Trophoblast cell (in vitro differentiated cells and primary cell): Measurements from ENCODE around the gene SMIM31.

ENCODE experiments used
- DNase-seq, 2 donors: peaks; one replicate each; pipeline ENCODE4 v3.0.0-alpha.2; 2016
- H2AFZ ChIP-seq: 2 replicates; pipeline ENCODE4 v1.6.1; 2013; ENCODE audit warnings: low read length, moderate library complexity, mild to moderate bottlenecking; ENCODE audit not compliant: insufficient read depth, poor library complexity
- H2AK5ac ChIP-seq: 2 replicates; pipeline ENCODE4 v1.6.1; 2013; ENCODE audit warnings: mild to moderate bottlenecking, low read length
- H2BK120ac ChIP-seq: 2 replicates; pipeline ENCODE4 v1.6.1; 2013; ENCODE audit warnings: low read length, mild to moderate bottlenecking, moderate library complexity; ENCODE audit not compliant: insufficient read depth, poor library complexity
- H2BK12ac ChIP-seq: 2 replicates; pipeline ENCODE4 v1.6.1; 2013; ENCODE audit warnings: mild to moderate bottlenecking, low read length, moderate library complexity
- H2BK5ac ChIP-seq: 2 replicates; pipeline ENCODE4 v1.6.1; 2013; ENCODE audit warnings: low read length, low read depth, moderate library complexity, mild to moderate bottlenecking; ENCODE audit not compliant: poor library complexity
- H3K14ac ChIP-seq: 2 replicates; pipeline ENCODE4 v1.6.1; 2013; ENCODE audit warnings: mild to moderate bottlenecking, low read length
- H3K18ac ChIP-seq: 2 replicates; pipeline ENCODE4 v1.6.1; 2013; ENCODE audit warnings: mild to moderate bottlenecking, low read length
- H3K23ac ChIP-seq: 2 replicates; pipeline ENCODE4 v1.6.1; 2013; ENCODE audit warnings: low read length
- H3K27ac ChIP-seq: 2 replicates; pipeline ENCODE4 v1.5.1; 2013; ENCODE audit warnings: low read depth, mild to moderate bottlenecking, inconsistent platforms, low read length, moderate library complexity
- H3K27me3 ChIP-seq: 2 replicates; pipeline ENCODE4 v1.6.1; 2013; ENCODE audit warnings: inconsistent platforms, mild to moderate bottlenecking, low read length, moderate library complexity; ENCODE audit not compliant: insufficient read depth
- H3K36me3 ChIP-seq, 2 experiments: 1 replicate in 1 of 2; 2 replicates in 1 of 2; pipeline ENCODE4 v1.6.1; 2013; ENCODE audit warnings: low read length in 2 of 2, mild to moderate bottlenecking in 2 of 2, moderate library complexity in 1 of 2; ENCODE audit not compliant: insufficient read depth in 2 of 2, control insufficient read depth in 1 of 2
- H3K4ac ChIP-seq: 2 replicates; pipeline ENCODE4 v1.6.1; 2013; ENCODE audit warnings: low read depth, mild to moderate bottlenecking, low read length, moderate library complexity
- H3K4me1 ChIP-seq, 2 experiments: 1 replicate in 1 of 2; 2 replicates in 1 of 2; pipeline ENCODE4 v1.6.1; 2013; ENCODE audit warnings: low read length in 2 of 2, mild to moderate bottlenecking in 2 of 2, moderate library complexity in 1 of 2; ENCODE audit not compliant: insufficient read depth in 2 of 2, control insufficient read depth in 1 of 2
- H3K4me2 ChIP-seq: 2 replicates; pipeline ENCODE4 v1.6.1; 2013; ENCODE audit warnings: inconsistent platforms, mild to moderate bottlenecking, low read length, moderate library complexity
- H3K4me3 ChIP-seq: 2 replicates; pipeline ENCODE4 v1.5.1; 2013; ENCODE audit warnings: mild to moderate bottlenecking, low read depth, low read length, inconsistent platforms
- H3K79me1 ChIP-seq: one replicate; pipeline ENCODE4 v1.6.1; 2013; ENCODE audit warnings: low read length
- H3K79me2 ChIP-seq: 2 replicates; pipeline ENCODE4 v1.6.1; 2013; ENCODE audit warnings: low read length, mild to moderate bottlenecking; ENCODE audit not compliant: control insufficient read depth, insufficient read depth, poor library complexity
- H3K9ac ChIP-seq: 2 replicates; pipeline ENCODE4 v1.6.1; 2013; ENCODE audit warnings: mild to moderate bottlenecking, low read length
- H3K9me3 ChIP-seq: 2 replicates; pipeline ENCODE4 v1.6.1; 2013; ENCODE audit warnings: low read depth, mild to moderate bottlenecking, control low read depth, inconsistent platforms, low read length; ENCODE audit not compliant: insufficient read depth
- H4K12ac ChIP-seq: 2 replicates; pipeline ENCODE4 v1.6.1; 2013; ENCODE audit warnings: low read depth, mild to moderate bottlenecking, low read length, moderate library complexity
- H4K8ac ChIP-seq: 2 replicates; pipeline ENCODE4 v1.6.1; 2013; ENCODE audit warnings: low read depth, mild to moderate bottlenecking, low read length, moderate library complexity
- H4K91ac ChIP-seq: one replicate; pipeline ENCODE4 v1.6.1; 2013; ENCODE audit warnings: low read depth, mild to moderate bottlenecking, low read length, moderate library complexity
- WGBS: extraction: QIAGEN DNeasy Blood & Tissue Kit; methylation state at CpG from one replicate; pipeline ENCODE4 v1.1.7; 2013; ENCODE audit warnings: missing lambda C conversion rate; ENCODE audit not compliant: insufficient read length, insufficient coverage; ENCODE audit errors: extremely low coverage; 5-methylcytosine and 5-hydroxymethylcytosine counted together

SMIM31 gene

DNA sequence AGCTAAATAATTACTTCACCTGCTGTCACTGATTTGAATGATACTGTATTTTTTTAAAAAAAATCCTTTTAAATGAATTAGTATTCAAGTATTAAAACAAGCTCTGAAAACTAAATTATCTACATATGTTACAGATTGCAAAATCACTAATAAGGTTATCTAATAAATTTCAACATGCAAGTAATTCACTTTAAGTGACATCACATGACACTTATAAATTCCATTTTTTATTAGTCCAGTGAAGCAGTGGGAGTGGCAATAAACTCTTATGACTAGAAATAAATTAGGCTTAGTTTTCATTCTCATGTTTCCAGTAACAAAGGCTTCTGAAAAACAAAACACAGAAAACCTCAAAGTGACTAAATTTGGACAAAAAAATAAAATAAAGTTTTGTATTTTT, 36.3 kb downstream of the SMIM31 start:
- Histone ChIP-seq H3K4me3 (no peak overlapping the region), H3K18ac (no peak overlapping the region), H3K9me3 (no peaks in the 10 kb centered on the region), H3K27ac (no peak overlapping the region), H4K12ac (no peak overlapping the region), H3K27me3 (no peaks in the 10 kb centered on the region), H2AK5ac (no peak overlapping the region), H3K14ac (no peak overlapping the region), H2AFZ (no peak overlapping the region), H2BK12ac (no peak overlapping the region), H3K79me1 (no peaks in the 10 kb centered on the region), H3K23ac (no peak overlapping the region), H3K4ac (no peak overlapping the region), H2BK5ac (no peak overlapping the region), H3K36me3 (no peaks in the 10 kb centered on the region), H4K8ac (no peak overlapping the region), H3K9ac (no peak overlapping the region), H3K4me2 (no peak overlapping the region), H4K91ac (no peak overlapping the region), H3K4me1 (no peaks in the 10 kb centered on the region), H3K79me2 (no peaks in the 10 kb centered on the region), H2BK120ac (no peak overlapping the region)
- no peak for DNase-seq

DNA sequence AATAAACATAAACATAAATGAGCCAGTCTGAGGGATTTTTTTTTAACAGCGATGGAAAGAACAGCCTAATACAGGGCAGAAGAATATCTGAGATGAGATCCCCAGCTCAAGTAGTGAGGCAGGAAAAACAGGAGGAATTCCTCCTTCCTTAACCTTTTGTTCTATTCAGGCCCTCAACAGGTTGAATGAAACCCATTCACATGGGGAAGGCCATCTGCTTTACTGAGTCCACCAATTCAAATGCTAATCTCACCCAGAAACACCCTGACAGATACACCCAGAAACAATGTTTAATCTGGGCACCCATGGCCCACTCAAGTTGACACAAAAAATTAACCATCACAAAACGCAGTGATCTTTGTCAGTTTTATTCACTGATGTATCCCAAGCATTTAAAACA, 45.5 kb downstream of the SMIM31 start:
- no peak overlapping the region for H3K4me2 ChIP-seq
- no peak overlapping the region for H2AFZ ChIP-seq
- H2BK120ac ChIP-seq, result no peak overlapping the region
- DNase-seq, result no peak
- H4K8ac ChIP-seq, result no peak overlapping the region
- H4K12ac ChIP-seq, result no peak overlapping the region
- H3K36me3 ChIP-seq, result no peaks in the 10 kb centered on the region
- no CpG with 5 or more reads among the region's 2 CpGs for WGBS
- H3K79me2 ChIP-seq, result no peaks in the 10 kb centered on the region
- H3K9ac ChIP-seq, result no peak overlapping the region
- no peak overlapping the region for H3K4ac ChIP-seq
- no peak overlapping the region for H3K4me3 ChIP-seq
- no peak overlapping the region for H3K14ac ChIP-seq
- H4K91ac ChIP-seq, result no peak overlapping the region
- H3K27me3 ChIP-seq, result no peaks in the 10 kb centered on the region
- no peaks in the 10 kb centered on the region for H3K4me1 ChIP-seq
- H3K18ac ChIP-seq, result no peak overlapping the region
- H2BK12ac ChIP-seq, result no peak overlapping the region
- no peak overlapping the region for H2AK5ac ChIP-seq
- H3K9me3 ChIP-seq, result no peaks in the 10 kb centered on the region
- no peak overlapping the region for H3K27ac ChIP-seq
- H3K23ac ChIP-seq, result no peak overlapping the region
- no peak overlapping the region for H2BK5ac ChIP-seq
- no peaks in the 10 kb centered on the region for H3K79me1 ChIP-seq

DNA sequence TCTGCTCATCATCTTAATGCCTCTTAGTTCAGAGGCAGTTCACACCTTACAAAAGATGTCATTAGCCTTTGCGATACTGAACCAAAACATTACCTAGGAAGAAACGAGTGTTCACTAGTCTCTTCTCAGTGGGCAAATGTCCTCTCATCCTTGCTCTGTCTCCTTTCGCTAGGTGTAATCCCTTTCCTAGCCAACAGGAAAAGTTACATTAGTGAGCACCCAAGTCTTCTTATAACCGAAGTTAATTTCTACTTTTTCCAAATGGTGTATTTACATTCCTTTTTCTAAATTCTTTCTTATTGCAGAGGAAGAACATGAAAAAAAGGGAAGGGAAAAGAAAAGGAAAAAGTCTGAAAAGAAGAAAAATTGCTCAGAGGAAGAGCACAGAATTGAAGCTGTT, 46.9 kb downstream of the SMIM31 start:
- Histone ChIP-seq H2AK5ac (no peak overlapping the region), H3K27me3 (no peaks in the 10 kb centered on the region), H3K9me3 (no peaks in the 10 kb centered on the region), H3K4me3 (no peak overlapping the region), H3K9ac (no peak overlapping the region), H3K18ac (no peak overlapping the region), H3K4me2 (no peak overlapping the region), H2BK120ac (no peak overlapping the region), H4K8ac (no peak overlapping the region), H2AFZ (no peak overlapping the region), H2BK12ac (no peak overlapping the region), H3K23ac (no peak overlapping the region), H3K36me3 (no peaks in the 10 kb centered on the region), H4K12ac (no peak overlapping the region), H3K79me2 (no peaks in the 10 kb centered on the region), H3K79me1 (no peaks in the 10 kb centered on the region), H3K4me1 (no peaks in the 10 kb centered on the region), H4K91ac (no peak overlapping the region), H3K14ac (no peak overlapping the region), H3K4ac (no peak overlapping the region), H2BK5ac (no peak overlapping the region), H3K27ac (no peak overlapping the region)
- no peak for DNase-seq
- WGBS, result no CpG with 5 or more reads among the region's 4 CpGs

DNA sequence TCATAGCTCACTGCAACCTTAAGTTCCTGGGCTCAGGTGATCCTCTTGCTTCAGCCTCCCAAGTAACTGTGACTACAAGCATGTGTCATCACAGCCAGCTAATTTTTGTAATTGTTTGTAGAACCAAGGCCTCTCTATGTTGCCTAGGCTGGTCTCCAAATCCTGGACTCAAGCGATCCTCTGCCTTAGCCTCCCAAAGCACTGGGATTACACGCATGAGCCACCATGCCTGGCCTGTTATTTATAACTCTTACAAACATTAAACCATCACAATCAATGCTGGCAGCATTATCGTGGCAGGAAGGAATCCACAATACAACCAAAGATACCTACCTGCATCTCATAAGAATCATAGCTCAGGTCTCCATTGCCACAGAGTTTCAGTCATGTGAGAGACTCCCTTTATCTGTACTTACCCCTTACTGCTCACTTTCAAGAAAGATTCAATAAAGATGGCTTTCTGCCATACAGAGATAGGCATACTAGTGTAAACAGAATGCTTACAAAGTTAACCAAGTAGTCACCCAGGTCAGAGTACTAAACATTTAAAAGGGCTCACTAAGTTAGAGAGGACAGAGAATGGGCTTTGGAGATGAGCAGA, 48.5 kb downstream of the SMIM31 start:
- H3K79me2 ChIP-seq, result no peaks in the 10 kb centered on the region
- no peak overlapping the region for H2AK5ac ChIP-seq

More for the DNA sequence above, 48.5 kb downstream of the SMIM31 start:
- Histone ChIP-seq H3K14ac (no peak overlapping the region), H2BK120ac (no peak overlapping the region), H3K18ac (no peak overlapping the region), H3K27me3 (no peaks in the 10 kb centered on the region), H3K27ac (no peak overlapping the region), H3K9me3 (no peaks in the 10 kb centered on the region), H4K8ac (no peak overlapping the region), H3K4ac (no peak overlapping the region), H3K9ac (no peak overlapping the region), H3K79me1 (no peaks in the 10 kb centered on the region), H2BK12ac (no peak overlapping the region), H3K4me2 (no peak overlapping the region), H3K4me1 (no peaks in the 10 kb centered on the region), H3K4me3 (no peak overlapping the region), H4K91ac (no peak overlapping the region), H4K12ac (no peak overlapping the region), H2BK5ac (no peak overlapping the region), H3K23ac (no peak overlapping the region), H3K36me3 (no peaks in the 10 kb centered on the region), H2AFZ (no peak overlapping the region)
- WGBS, result no CpG with 5 or more reads among the region's 3 CpGs
- no peak for DNase-seq
